DOHH2 (cell line): Measurements from ENCODE around the gene REEP6.

Experiments used
- CTCF ChIP-seq: fragments of 200-600 bp; sonication (generic); IDR thresholded peaks from one replicate; pipeline ENCODE4 v1.5.1; 2014; ENCODE audit warnings: antibody characterized with exemption, mild to moderate bottlenecking, low read depth, low read length; ENCODE audit not compliant: poor library complexity, severe bottlenecking
- EZH2phosphoT487 ChIP-seq: fragments of 200-600 bp; sonication (generic); IDR thresholded peaks from 2 replicates; pipeline ENCODE4 v1.6.1; 2017; ENCODE audit warnings: borderline replicate concordance, mild to moderate bottlenecking, antibody characterized with exemption, low read length, moderate library complexity, mixed read lengths

GRCh38 chr19:1528596-1529429, 37.8 kb downstream of the REEP6 start:
- TF ChIP-seq CTCF = no peak
- TF ChIP-seq EZH2phosphoT487 = no peak
